HCT116 (cell line): ENCODE measurements around the gene EVC. TPM values are rescaled to one million over a fixed set of nuclear protein-coding genes. Genes with fewer than 3 reads are reported as not detected.

Source experiments
- ATAC-seq: fragments of 200-7000 bp; cut with Tn5 transposase; 2 replicates; pipeline ENCODE4 v1.9.1; 2020; ENCODE audit warnings: mild to moderate bottlenecking, moderate library complexity
- BruUV-seq: library from RNA; stranded (reverse); fragments of 400-500 nt; replicated peaks from 2 replicates; lab custom pipeline; 2021; lab: Mats Ljungman, UMichigan
- CTCF ChIA-PET: fragments of 300-600 bp; sonication (Branson Sonifier 250); formaldehyde crosslinking; loops from one replicate; lab custom pipeline; 2021; ENCODE audit warnings: antibody characterized with exemption; lab: Charles Lee
- POLR2A ChIA-PET: fragments of 300-600, 350-600 bp; sonication (Branson Sonifier 250); formaldehyde crosslinking; loops from one replicate; lab custom pipeline; 2021; ENCODE audit warnings: antibody characterized with exemption; lab: Charles Lee
- RAD21 ChIA-PET, 2 experiments: fragments of 300-600 bp; sonication (Branson Sonifier 250); formaldehyde crosslinking; loops; one replicate each; lab custom pipeline; 2023; ENCODE audit warnings: low total read pairs in 2 of 2; ENCODE audit not compliant: uncharacterized antibody in 2 of 2, unreplicated experiment in 2 of 2, low non-redundant PET in 1 of 2; lab: Charles Lee
- DNase-seq: peaks from one replicate; pipeline ENCODE4 v3.0.0-alpha.2; 2010; ENCODE audit warnings: low read depth, low spot score
- H2AFZ ChIP-seq: fragments of 200-600 bp; shearing (Covaris generic), sonication (generic); 2 replicates; pipeline ENCODE4 v1.6.1; 2017; ENCODE audit warnings: low read depth, mixed run types, mixed read lengths, antibody characterized with exemption, low read length; ENCODE audit not compliant: poor library complexity, severe bottlenecking
- H3K27ac ChIP-seq: 2 replicates; pipeline ENCODE4 v1.5.1; 2012; ENCODE audit warnings: low read depth, low read length
- H3K27me3 ChIP-seq: fragments of 200-600 bp; sonication (generic); 2 replicates; pipeline ENCODE4 v1.6.1; 2016; ENCODE audit warnings: mixed run types, low read length, mixed read lengths; ENCODE audit not compliant: insufficient read depth
- H3K36me3 ChIP-seq, 2 experiments: fragments of 200-500 bp in 1 of 2; fragments of 200-600 bp in 1 of 2; sonication (Bioruptor generic) in 1 of 2; sonication (generic) in 1 of 2; 2 replicates each; pipeline versions ENCODE4 v1.5.1 to v1.6.1; 2014 to 2016; ENCODE audit warnings: low read length in 2 of 2, inconsistent platforms in 1 of 2, mixed read lengths in 1 of 2, mixed run types in 1 of 2; ENCODE audit not compliant: insufficient read depth in 2 of 2, control insufficient read depth in 1 of 2
- H3K4me1 ChIP-seq, 2 experiments: fragments of 200-600 bp in 1 of 2; sonication (generic) in 1 of 2; 2 replicates each; pipeline versions ENCODE4 v1.5.1 to v1.6.1; 2012 to 2017; ENCODE audit warnings: low read length in 2 of 2, inconsistent platforms in 1 of 2, mild to moderate bottlenecking in 1 of 2, mixed read lengths in 1 of 2, mixed run types in 1 of 2, moderate library complexity in 1 of 2; ENCODE audit not compliant: insufficient read depth in 2 of 2, control insufficient read depth in 1 of 2
- H3K4me2 ChIP-seq: fragments of 200-600 bp; sonication (generic); 2 replicates; pipeline ENCODE4 v1.6.1; 2017; ENCODE audit warnings: mixed run types, low read length, mixed read lengths
- H3K4me3 ChIP-seq, 2 experiments: fragments of 200-600 bp in 1 of 2; sonication (generic) in 1 of 2; replicated peaks in 1 of 2; 2 replicates each; pipeline ENCODE4 v1.5.1; 2011 to 2016; ENCODE audit warnings: low read length in 2 of 2, control low read depth in 1 of 2, low read depth in 1 of 2, mild to moderate bottlenecking in 1 of 2, mixed read lengths in 1 of 2, mixed run types in 1 of 2
- H3K79me2 ChIP-seq: fragments of 200-600 bp; sonication (generic); 2 replicates; pipeline ENCODE4 v1.6.1; 2017; ENCODE audit warnings: mild to moderate bottlenecking, mixed run types, low read length, moderate library complexity, mixed read lengths; ENCODE audit not compliant: insufficient read depth
- H3K9ac ChIP-seq: fragments of 200-600 bp; sonication (generic); 2 replicates; pipeline ENCODE4 v1.6.1; 2016; ENCODE audit warnings: low read length, mixed read lengths
- H3K9me2 ChIP-seq: fragments of 200-600 bp; sonication (generic), shearing (Covaris generic); 2 replicates; pipeline ENCODE4 v1.6.1; 2017; ENCODE audit warnings: mixed run types, mild to moderate bottlenecking, moderate library complexity; ENCODE audit not compliant: insufficient read depth
- H3K9me3 ChIP-seq, 2 experiments: fragments of 200-500 bp in 1 of 2; fragments of 200-600 bp in 1 of 2; sonication (Bioruptor generic) in 1 of 2; sonication (generic) in 1 of 2; 2 replicates each; pipeline ENCODE4 v1.6.1; 2014 to 2017; ENCODE audit warnings: low read length in 2 of 2, mixed read lengths in 2 of 2, inconsistent platforms in 1 of 2, low read depth in 1 of 2, mild to moderate bottlenecking in 1 of 2, mixed run types in 1 of 2, moderate library complexity in 1 of 2; ENCODE audit not compliant: control insufficient read depth in 1 of 2, insufficient read depth in 1 of 2
- H4K20me1 ChIP-seq: fragments of 200-600 bp; sonication (generic), shearing (Covaris generic); 2 replicates; pipeline ENCODE4 v1.6.1; 2017; ENCODE audit warnings: mixed run types, mild to moderate bottlenecking, moderate library complexity; ENCODE audit not compliant: insufficient read depth
- CEBPB ChIP-seq: IDR thresholded peaks from 2 replicates; pipeline ENCODE4 v1.6.1; 2012; ENCODE audit warnings: low read depth
- EZH2 ChIP-seq: fragments of 200-600 bp; sonication (generic); IDR thresholded peaks from 2 replicates; pipeline ENCODE4 v1.6.1; 2017; ENCODE audit warnings: antibody characterized with exemption, mixed run types
- EZH2phosphoT487 ChIP-seq: fragments of 200-600 bp; IDR thresholded peaks from 2 replicates; pipeline ENCODE4 v1.6.1; 2018; ENCODE audit warnings: antibody characterized with exemption, borderline replicate concordance
- POLR2A ChIP-seq: IDR thresholded peaks from 2 replicates; pipeline ENCODE4 v1.7.0; 2011; ENCODE audit warnings: borderline replicate concordance; ENCODE audit not compliant: insufficient read depth, insufficient read length; ENCODE audit errors: extremely low read depth
- POLR2AphosphoS5 ChIP-seq: IDR thresholded peaks from 2 replicates; pipeline ENCODE4 v1.6.1; 2011; ENCODE audit warnings: mild to moderate bottlenecking, low read depth, low read length, moderate library complexity
- RAD21 ChIP-seq: IDR thresholded peaks from 2 replicates; pipeline ENCODE4 v1.6.1; 2012; ENCODE audit warnings: low read depth, mild to moderate bottlenecking
- REST ChIP-seq: IDR thresholded peaks from 2 replicates; pipeline ENCODE4 v1.6.1; 2012; ENCODE audit warnings: low read depth
- SIN3A ChIP-seq: IDR thresholded peaks from 2 replicates; pipeline ENCODE4 v1.6.1; 2012; ENCODE audit warnings: low read depth
- SP1 ChIP-seq: IDR thresholded peaks from 2 replicates; pipeline ENCODE4 v1.6.1; 2012; ENCODE audit warnings: low read depth
- SRF ChIP-seq: IDR thresholded peaks from 2 replicates; pipeline ENCODE4 v1.6.1; 2012; ENCODE audit warnings: low read depth
- TCF7L2 ChIP-seq: IDR thresholded peaks from 2 replicates; pipeline ENCODE4 v1.7.0; 2011; ENCODE audit warnings: borderline replicate concordance, inconsistent platforms; ENCODE audit not compliant: insufficient read depth, insufficient read length; ENCODE audit errors: extremely low read depth
- ZNF274 ChIP-seq: fragments of 200-500 bp; sonication (Bioruptor generic); IDR thresholded peaks from 2 replicates; pipeline ENCODE4 v1.6.1; 2014; ENCODE audit warnings: mild to moderate bottlenecking, low read depth, low read length, inconsistent platforms
- intact Hi-C: fragments of 100-400 bp; cut with micrococcal nuclease; formaldehyde crosslinking; loops from 2 replicates; pipeline ENCODE4 v1.10.0; 2022
- total RNA-seq: library from RNA; stranded (reverse); gene quantifications from one replicate; pipeline ENCODE4 v1.2.1, GENCODE V29; 2021; ENCODE audit not compliant: unreplicated experiment

The EVC gene
- total RNA-seq, 1 experiment from 2014 or later: 0.15 TPM

- Histone ChIP-seq H3K4me1 (no peaks in the 10 kb centered on the region), H3K9ac (no peak overlapping the region), H3K36me3 (no peaks in the 10 kb centered on the region), H3K9me3 (no peaks in the 10 kb centered on the region), H3K9me2 (no peaks in the 10 kb centered on the region), H2AFZ (no peak overlapping the region), H3K4me3 (no peak overlapping the region), H3K27ac (no peak overlapping the region), H3K27me3 (peaks cover 20% of the 10 kb centered on the region; the same call in 1 of the 2 replicates), H3K4me2 (no peak overlapping the region), H4K20me1 (no peaks in the 10 kb centered on the region), H3K79me2 (no peaks in the 10 kb centered on the region)
- no TSS peak for BruUV-seq
- TF ChIP-seq REST (no peak), ZNF274 (no peak), EZH2 (no peak), SIN3A (no peak)
- DNase-seq (no peak), ATAC-seq (no peak)
- ChIA-PET POLR2A (no interaction called here), CTCF (no interaction called here), RAD21 (no interaction called here)
- intact Hi-C loops: no loop called here
Measured at GRCh38 chr4:5683566-5683965, 27.4 kb upstream of the EVC start.

GRCh38 chr4:5685296-5685695 is 25.7 kb upstream of the EVC start:
- POLR2A ChIA-PET: no interaction called here
- TF ChIP-seq POLR2A: no peak
- TF ChIP-seq POLR2AphosphoS5: no peak
- TF ChIP-seq EZH2phosphoT487: no peak
- TF ChIP-seq CEBPB: no peak
- no peak for TF ChIP-seq REST
- no peak for TF ChIP-seq TCF7L2
- TF ChIP-seq ZNF274: no peak
- no peak for TF ChIP-seq SP1
- no peak for TF ChIP-seq SRF
- TF ChIP-seq RAD21: no peak

More at GRCh38 chr4:5685296-5685695, 25.7 kb upstream of the EVC start:
- no peak for DNase-seq
- ChIA-PET CTCF (no interaction called here), RAD21 (no interaction called here)
- no peak overlapping the region for H3K9ac ChIP-seq
- peaks cover 34% of the 10 kb centered on the region for H3K27me3 ChIP-seq
- no peak overlapping the region for H3K4me2 ChIP-seq
- no peaks in the 10 kb centered on the region for H4K20me1 ChIP-seq
- no peaks in the 10 kb centered on the region for H3K4me1 ChIP-seq
- H3K27ac ChIP-seq: no peak overlapping the region
- no peaks in the 10 kb centered on the region for H3K9me2 ChIP-seq
- no TSS peak for BruUV-seq
- H3K36me3 ChIP-seq: no peaks in the 10 kb centered on the region
- ATAC-seq: no peak
- intact Hi-C loops: no loop called here
- H2AFZ ChIP-seq: no peak overlapping the region
- H3K79me2 ChIP-seq: no peaks in the 10 kb centered on the region
- H3K4me3 ChIP-seq: no peak overlapping the region
- no peaks in the 10 kb centered on the region for H3K9me3 ChIP-seq
